Mucosa of descending colon (tissue), 3 donors: Measurements from ENCODE around the gene SLC25A22. TPM values are rescaled to one million over a fixed set of nuclear protein-coding genes. Genes with fewer than 3 reads are reported as not detected.
A peak's percentile ranks its signal among the peaks of the same experiment; 100 is the strongest.

Experiments used
- ATAC-seq: fragments of 200-7000 bp; cut with Tn5 transposase; one replicate; pipeline ENCODE4 v1.9.1; 2020; ENCODE audit warnings: mild to moderate bottlenecking, moderate library complexity
- DNase-seq, 3 donors: peaks; one replicate each; pipeline ENCODE4 v3.0.0-alpha.2; 2020
- H3K36me3 ChIP-seq: fragments of 200-600 bp; one replicate; pipeline ENCODE4 v1.8.0; 2021; ENCODE audit warnings: low read depth, mild to moderate bottlenecking
- H3K4me1 ChIP-seq: fragments of 200-600 bp; one replicate; pipeline ENCODE4 v1.8.0; 2021; ENCODE audit warnings: low read depth, mild to moderate bottlenecking
- H3K4me3 ChIP-seq: fragments of 200-600 bp; one replicate; pipeline ENCODE4 v1.8.0; 2021; ENCODE audit warnings: mild to moderate bottlenecking
- H3K9me3 ChIP-seq: fragments of 200-600 bp; one replicate; pipeline ENCODE4 v1.8.0; 2021; ENCODE audit warnings: mild to moderate bottlenecking
- intact Hi-C, 2 donors: fragments of 100-400 bp; cut with DNase I in 1 of 2; cut with micrococcal nuclease in 1 of 2; formaldehyde crosslinking; loops; one replicate each; pipeline versions ENCODE4 v1.11.0 to v1.11.1; 2022; cut with DNase I, micrococcal nuclease
- total RNA-seq, 3 donors: library from RNA; stranded (reverse); fragmentation: NEBNext Ultra II Directional in 2 of 3; extraction: Animal tissue kit (Norgen Biotek cat#: 25700) in 2 of 3; gene quantifications; one replicate each; pipeline versions ENCODE4 v1.2.1 to v1.2.4, GENCODE V29; 2021 to 2023
- TF ChIP-seq, protein P1 (sequence below): fragments of 200-600 bp; IDR thresholded peaks from one replicate; pipeline ENCODE4 v1.8.0; 2022; ENCODE audit warnings: antibody characterized with exemption, mild to moderate bottlenecking
- donor health status: DM: no; HTN: no; CAD: no; lungs with moderate emphysema.
- donor health status: DM: no; HTN: no; CAD: no.
- donor health status: DM: no; HTN: yes; CAD: no.

Gene SLC25A22
- total RNA-seq, 3 donors from 2014 or later: 11.6 to 18.6 (median 14.4) TPM

DNA sequence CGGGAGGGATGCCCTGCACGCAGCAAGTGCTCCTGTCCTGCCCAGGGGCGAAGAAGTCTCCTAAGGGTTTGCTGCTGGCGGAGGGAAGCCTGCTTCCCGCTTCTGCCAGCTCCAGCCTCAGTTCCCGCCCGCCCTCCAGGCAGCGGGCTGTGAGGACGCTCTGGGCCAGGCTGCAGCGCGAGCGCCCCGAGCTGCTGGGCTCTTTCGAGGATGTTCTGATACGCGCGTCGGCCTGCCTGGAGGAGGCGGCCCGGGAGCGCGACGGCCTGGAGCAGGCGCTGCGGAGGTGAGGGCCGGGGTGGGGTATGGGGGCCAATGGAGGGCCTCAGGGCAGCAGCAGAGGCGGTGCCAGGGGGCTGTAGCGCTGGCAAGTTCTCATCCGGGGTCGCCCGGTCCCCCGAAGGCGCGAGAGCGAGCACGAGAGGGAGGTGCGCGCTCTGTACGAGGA, 31.8 kb upstream of the SLC25A22 start:
- TF ChIP-seq, protein P1, sequence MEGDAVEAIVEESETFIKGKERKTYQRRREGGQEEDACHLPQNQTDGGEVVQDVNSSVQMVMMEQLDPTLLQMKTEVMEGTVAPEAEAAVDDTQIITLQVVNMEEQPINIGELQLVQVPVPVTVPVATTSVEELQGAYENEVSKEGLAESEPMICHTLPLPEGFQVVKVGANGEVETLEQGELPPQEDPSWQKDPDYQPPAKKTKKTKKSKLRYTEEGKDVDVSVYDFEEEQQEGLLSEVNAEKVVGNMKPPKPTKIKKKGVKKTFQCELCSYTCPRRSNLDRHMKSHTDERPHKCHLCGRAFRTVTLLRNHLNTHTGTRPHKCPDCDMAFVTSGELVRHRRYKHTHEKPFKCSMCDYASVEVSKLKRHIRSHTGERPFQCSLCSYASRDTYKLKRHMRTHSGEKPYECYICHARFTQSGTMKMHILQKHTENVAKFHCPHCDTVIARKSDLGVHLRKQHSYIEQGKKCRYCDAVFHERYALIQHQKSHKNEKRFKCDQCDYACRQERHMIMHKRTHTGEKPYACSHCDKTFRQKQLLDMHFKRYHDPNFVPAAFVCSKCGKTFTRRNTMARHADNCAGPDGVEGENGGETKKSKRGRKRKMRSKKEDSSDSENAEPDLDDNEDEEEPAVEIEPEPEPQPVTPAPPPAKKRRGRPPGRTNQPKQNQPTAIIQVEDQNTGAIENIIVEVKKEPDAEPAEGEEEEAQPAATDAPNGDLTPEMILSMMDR: no peak
- DNase-seq (no peak), ATAC-seq (no peak)
- no peaks in the 10 kb centered on the region for H3K9me3 ChIP-seq
- H3K4me1 ChIP-seq: peaks cover 68% of the 10 kb centered on the region
- no peak overlapping the region for H3K4me3 ChIP-seq
- intact Hi-C loops: no loop called here
- H3K36me3 ChIP-seq: no peaks in the 10 kb centered on the region

DNA sequence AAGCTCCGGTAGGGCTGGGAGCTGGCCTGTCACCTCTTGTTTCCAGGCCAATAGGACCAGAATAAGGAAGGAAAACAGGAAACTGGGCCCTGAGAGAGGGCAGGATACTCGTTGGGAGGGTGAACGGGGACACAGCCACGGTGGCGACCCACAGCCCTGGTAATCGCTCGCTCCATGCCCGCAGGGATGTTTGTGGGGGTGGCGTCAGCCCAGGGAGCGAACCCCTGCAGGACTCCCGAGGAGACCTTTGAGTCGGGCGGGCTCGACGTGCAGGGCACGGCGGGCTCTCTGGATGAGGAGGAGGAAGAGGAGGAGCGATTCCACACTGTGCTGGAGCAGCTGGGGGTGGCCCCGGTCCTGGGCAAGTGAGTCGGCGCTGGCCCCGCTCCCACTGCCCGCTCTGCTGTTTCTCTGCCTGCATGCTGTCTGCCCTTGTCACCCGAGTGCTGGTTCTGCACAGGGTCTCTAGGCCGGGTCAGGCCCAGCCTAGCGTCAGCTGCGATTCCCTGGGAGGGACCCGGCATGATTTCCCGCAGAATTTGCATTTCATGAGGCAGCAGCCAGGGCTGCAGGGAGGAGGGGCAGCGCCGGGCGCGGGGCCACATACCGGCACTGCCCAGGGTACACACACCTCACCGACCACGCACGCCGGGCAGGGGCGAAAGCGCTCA, 31.2 kb upstream of the SLC25A22 start:
- Histone ChIP-seq H3K4me3 (no peak overlapping the region), H3K9me3 (no peaks in the 10 kb centered on the region), H3K4me1 (peaks cover 72% of the 10 kb centered on the region), H3K36me3 (no peaks in the 10 kb centered on the region)
- DNase-seq (peak in 2 of 3 donors; percentile 60 to 69), ATAC-seq (no peak)
- intact Hi-C loops: no loop called here
- TF ChIP-seq, protein P1: no peak

DNA sequence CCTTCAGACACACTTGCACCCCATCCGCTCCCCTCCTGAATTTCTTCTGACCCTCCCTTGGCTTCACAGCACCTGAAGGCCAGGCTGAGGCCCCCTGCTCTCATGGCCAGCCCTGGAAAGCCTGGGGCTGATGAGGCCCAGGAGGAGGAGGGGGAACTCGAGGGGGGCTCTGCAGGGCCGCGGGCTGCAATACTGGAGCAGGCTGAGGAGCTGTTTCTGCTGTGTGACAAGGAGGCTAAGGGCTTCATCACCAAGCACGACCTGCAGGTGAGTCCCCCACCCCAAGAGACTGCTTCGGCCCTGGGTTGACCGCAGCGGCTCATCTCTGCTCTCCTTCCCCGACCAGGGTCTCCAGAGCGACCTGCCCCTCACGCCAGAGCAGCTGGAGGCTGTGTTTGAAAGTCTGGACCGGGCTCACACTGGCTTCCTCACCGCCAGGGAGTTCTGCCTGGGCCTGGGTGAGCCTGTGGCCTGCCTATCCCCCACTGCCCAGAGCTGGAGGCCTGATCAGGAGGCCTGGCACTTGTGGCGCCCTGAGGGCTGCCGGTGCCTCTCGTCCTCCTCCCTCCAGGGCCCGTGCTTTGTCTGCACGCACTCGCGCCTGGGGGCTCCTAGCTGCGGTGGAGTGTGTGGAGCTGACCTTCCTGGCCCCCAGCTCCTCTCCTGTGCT, 30.6 kb upstream of the SLC25A22 start:
- Histone ChIP-seq H3K4me3 (no peak overlapping the region), H3K4me1 (peaks cover 74% of the 10 kb centered on the region), H3K9me3 (no peaks in the 10 kb centered on the region), H3K36me3 (no peaks in the 10 kb centered on the region)
- no peak for ATAC-seq
- DNase-seq: peak in 1 of 3 donors; percentile 55
- intact Hi-C loops: no loop called here
- TF ChIP-seq, protein P1: no peak

DNA sequence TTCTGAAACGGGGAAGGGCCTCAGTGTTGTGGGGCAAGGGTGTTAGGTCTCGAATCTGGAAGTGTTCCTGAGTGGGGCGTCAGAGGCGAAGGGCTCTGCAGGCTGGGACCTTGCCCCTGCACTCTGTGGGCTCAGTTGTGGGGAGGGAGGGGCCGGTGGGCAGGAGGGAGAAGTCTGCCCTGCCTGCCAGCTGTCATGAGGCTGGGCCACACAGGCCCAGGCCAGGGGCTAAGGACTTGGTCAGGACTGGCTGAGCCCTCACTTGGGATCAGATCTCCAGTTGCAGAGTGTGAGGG, 29.8 kb upstream of the SLC25A22 start, which contains the start of gene CRACR2B:
Gene CRACR2B (plus strand): TSS at position 23 of the 296 bp plus-strand sequence. CDS start 689 bp downstream, outside the sequence.
- H3K4me1 ChIP-seq: peaks cover 74% of the 10 kb centered on the region
- no peaks in the 10 kb centered on the region for H3K36me3 ChIP-seq
- intact Hi-C loops: no loop called here
- ATAC-seq (no peak), DNase-seq (peak; percentile 78 to 86 (median 84))
- TF ChIP-seq, protein P1: no peak
- H3K9me3 ChIP-seq: no peaks in the 10 kb centered on the region
- peak within 1 kb of the TSS; percentile 21 for H3K4me3 ChIP-seq

DNA sequence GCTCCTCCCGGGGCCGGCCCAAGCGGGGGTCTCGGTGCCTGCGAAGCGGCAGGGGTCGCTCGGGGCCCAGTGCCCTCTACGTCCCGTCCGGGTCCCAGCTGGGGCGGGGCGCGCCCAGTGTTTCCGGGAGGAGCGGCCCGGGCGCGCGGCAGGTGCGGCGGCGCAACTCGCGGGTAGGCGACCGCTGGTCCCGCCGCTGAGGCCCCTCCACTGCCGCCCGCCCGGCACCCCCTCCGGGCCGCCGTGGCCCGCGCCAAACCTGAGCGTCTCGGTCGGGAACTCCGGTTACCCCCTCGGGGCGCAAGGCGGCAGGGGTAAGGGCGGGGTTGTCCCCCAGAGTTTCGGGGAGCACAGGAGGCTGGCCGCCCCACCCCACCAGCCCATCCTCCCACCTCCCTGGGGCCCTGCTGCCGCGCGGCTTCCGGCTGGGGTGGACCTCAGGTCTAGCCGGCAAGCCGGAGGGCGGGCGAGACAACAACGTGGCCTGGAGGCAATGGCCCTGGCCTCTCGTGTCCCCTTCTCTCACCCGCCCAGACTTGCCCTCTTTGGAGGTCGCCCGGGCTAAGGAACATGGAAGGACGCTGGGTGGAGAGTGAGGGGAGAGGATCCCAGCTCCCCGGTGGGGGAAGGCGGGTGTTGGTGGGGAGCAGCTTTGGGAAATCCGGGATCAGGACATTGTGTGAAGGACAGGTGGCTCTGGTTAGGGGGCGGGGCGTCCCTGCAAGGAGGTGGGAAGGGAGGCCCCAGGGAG, 29.2 kb upstream of the SLC25A22 start:
- TF ChIP-seq, protein P1: no peak
- DNase-seq (peak; percentile 62 to 83 (median 83)), ATAC-seq (peak; percentile 61)
- Histone ChIP-seq H3K9me3 (no peaks in the 10 kb centered on the region), H3K36me3 (no peaks in the 10 kb centered on the region), H3K4me3 (peak overlapping the region; percentile 21), H3K4me1 (peaks cover 71% of the 10 kb centered on the region)
- intact Hi-C loops: no loop called here
